Activated T-helper 17 cell treated with anti-CD3 and anti-CD28 coated beads, Interleukin-2, amount 50 U/mL, for 72 hours (primary cell): Measurements from ENCODE around the gene PHLDB2. TPM values are rescaled to one million over a fixed set of nuclear protein-coding genes. Genes with fewer than 3 reads are reported as not detected.

Experiments
- ATAC-seq: fragments of 150-1000 bp; cut with Tn5 transposase; replicated peaks from 2 replicates; pipeline ENCODE4 v1.10.0; 2021; ENCODE audit warnings: mild to moderate bottlenecking, moderate library complexity
- H3K27ac Mint-ChIP-seq: one replicate; pipeline ENCODE4 v1.8.0; 2022; ENCODE audit warnings: mixed read lengths
- H3K27me3 Mint-ChIP-seq: one replicate; pipeline ENCODE4 v1.8.0; 2022; ENCODE audit warnings: mixed read lengths
- H3K36me3 Mint-ChIP-seq: one replicate; pipeline ENCODE4 v1.8.0; 2022; ENCODE audit warnings: low read depth, mild to moderate bottlenecking, mixed read lengths
- H3K4me1 Mint-ChIP-seq: one replicate; pipeline ENCODE4 v1.8.0; 2022; ENCODE audit warnings: mixed read lengths
- H3K4me3 Mint-ChIP-seq: one replicate; pipeline ENCODE4 v1.8.0; 2022; ENCODE audit warnings: mild to moderate bottlenecking, mixed read lengths
- H3K9me3 Mint-ChIP-seq: one replicate; pipeline ENCODE4 v1.8.0; 2022; ENCODE audit warnings: mixed read lengths
- total RNA-seq, 2 donors: library from RNA; stranded (reverse); gene quantifications; one replicate each; pipeline ENCODE4 v1.2.3, GENCODE V29; 2022

PHLDB2 gene
- total RNA-seq, 2 donors from 2014 or later, result 2.9 TPM

GRCh38 chr3:111963424-111963823 lies 104.4 kb downstream of the PHLDB2 start:
- Mint-ChIP-seq H3K4me3 (no peak overlapping the region), H3K27me3 (no peaks in the 10 kb centered on the region), H3K36me3 (no peaks in the 10 kb centered on the region), H3K4me1 (peaks cover 22% of the 10 kb centered on the region), H3K9me3 (no peaks in the 10 kb centered on the region), H3K27ac (peak overlapping the region; percentile 41)
- peak; percentile 83 for ATAC-seq

- H3K36me3 Mint-ChIP-seq, result no peaks in the 10 kb centered on the region
- no peak overlapping the region for H3K4me3 Mint-ChIP-seq
- H3K27me3 Mint-ChIP-seq, result no peaks in the 10 kb centered on the region
- ATAC-seq, result peak; percentile 73
- H3K4me1 Mint-ChIP-seq, result peaks cover 22% of the 10 kb centered on the region
- H3K9me3 Mint-ChIP-seq, result no peaks in the 10 kb centered on the region
- H3K27ac Mint-ChIP-seq, result peak overlapping the region; percentile 49
Observed at GRCh38 chr3:111965484-111965883, 106.4 kb downstream of the PHLDB2 start.

- Mint-ChIP-seq H3K27me3 (no peaks in the 10 kb centered on the region), H3K4me3 (peak overlapping the region; percentile 23), H3K36me3 (no peaks in the 10 kb centered on the region), H3K27ac (peak overlapping the region; percentile 28), H3K9me3 (no peaks in the 10 kb centered on the region), H3K4me1 (peaks cover 22% of the 10 kb centered on the region)
- no peak for ATAC-seq
Observed at GRCh38 chr3:111967068-111967467, 108.0 kb downstream of the PHLDB2 start.

- peak overlapping the region; percentile 23 for H3K4me3 Mint-ChIP-seq
- peak overlapping the region; percentile 28 for H3K27ac Mint-ChIP-seq
- H3K4me1 Mint-ChIP-seq, result peaks cover 22% of the 10 kb centered on the region
- H3K36me3 Mint-ChIP-seq, result no peaks in the 10 kb centered on the region
- H3K9me3 Mint-ChIP-seq, result no peaks in the 10 kb centered on the region
- no peaks in the 10 kb centered on the region for H3K27me3 Mint-ChIP-seq
- ATAC-seq, result peak; percentile 67
Observed at GRCh38 chr3:111967651-111968274, 108.7 kb downstream of the PHLDB2 start.

GRCh38 chr3:111968319-111969054 lies 109.4 kb downstream of the PHLDB2 start:
- H3K9me3 Mint-ChIP-seq, result no peaks in the 10 kb centered on the region
- ATAC-seq, result no peak
- H3K4me1 Mint-ChIP-seq, result peaks cover 17% of the 10 kb centered on the region
- H3K36me3 Mint-ChIP-seq, result no peaks in the 10 kb centered on the region
- no peak overlapping the region for H3K27ac Mint-ChIP-seq
- no peaks in the 10 kb centered on the region for H3K27me3 Mint-ChIP-seq
- no peak overlapping the region for H3K4me3 Mint-ChIP-seq

GRCh38 chr3:111970376-111970775 lies 111.3 kb downstream of the PHLDB2 start:
- no peaks in the 10 kb centered on the region for H3K27me3 Mint-ChIP-seq
- no peak for ATAC-seq

GRCh38 chr3:111971533-111972130 lies 112.6 kb downstream of the PHLDB2 start:
- no peaks in the 10 kb centered on the region for H3K27me3 Mint-ChIP-seq
- ATAC-seq, result no peak
- H3K27ac Mint-ChIP-seq, result no peak overlapping the region
- H3K36me3 Mint-ChIP-seq, result no peaks in the 10 kb centered on the region
- peaks cover 5% of the 10 kb centered on the region for H3K4me1 Mint-ChIP-seq
- H3K4me3 Mint-ChIP-seq, result no peak overlapping the region
- no peaks in the 10 kb centered on the region for H3K9me3 Mint-ChIP-seq

More at GRCh38 chr3:111970376-111970775, 111.3 kb downstream of the PHLDB2 start:
- Mint-ChIP-seq H3K36me3 (no peaks in the 10 kb centered on the region), H3K4me3 (no peak overlapping the region), H3K4me1 (peaks cover 12% of the 10 kb centered on the region), H3K27ac (no peak overlapping the region), H3K9me3 (no peaks in the 10 kb centered on the region)

GRCh38 chr3:111972891-111973290 lies 113.8 kb downstream of the PHLDB2 start:
- no peaks in the 10 kb centered on the region for H3K27me3 Mint-ChIP-seq
- H3K36me3 Mint-ChIP-seq, result no peaks in the 10 kb centered on the region
- no peaks in the 10 kb centered on the region for H3K4me1 Mint-ChIP-seq
- H3K4me3 Mint-ChIP-seq, result no peak overlapping the region
- no peak overlapping the region for H3K27ac Mint-ChIP-seq
- ATAC-seq, result no peak
- no peaks in the 10 kb centered on the region for H3K9me3 Mint-ChIP-seq

GRCh38 chr3:111975131-111975530 lies 116.1 kb downstream of the PHLDB2 start:
- Mint-ChIP-seq H3K4me3 (no peak overlapping the region), H3K36me3 (peaks cover 14% of the 10 kb centered on the region)
- no peak for ATAC-seq

GRCh38 chr3:111976254-111976653 lies 117.2 kb downstream of the PHLDB2 start:
- Mint-ChIP-seq H3K4me1 (peaks cover 4% of the 10 kb centered on the region), H3K27ac (no peak overlapping the region), H3K9me3 (no peaks in the 10 kb centered on the region), H3K27me3 (no peaks in the 10 kb centered on the region), H3K36me3 (peaks cover 25% of the 10 kb centered on the region), H3K4me3 (no peak overlapping the region)
- no peak for ATAC-seq

More at GRCh38 chr3:111975131-111975530, 116.1 kb downstream of the PHLDB2 start:
- Mint-ChIP-seq H3K9me3 (no peaks in the 10 kb centered on the region), H3K27ac (no peak overlapping the region), H3K4me1 (peaks cover 4% of the 10 kb centered on the region), H3K27me3 (no peaks in the 10 kb centered on the region)

GRCh38 chr3:111978583-111979433 lies 119.7 kb downstream of the PHLDB2 start, which contains the start of gene ABHD10:
Gene ABHD10 (plus strand): TSS chr3:111979026. CDS start chr3:111979062, 36 bp downstream.
- Mint-ChIP-seq H3K27me3 (no peaks in the 10 kb centered on the region), H3K4me3 (peak within 1 kb of the TSS; percentile 82), H3K36me3 (peaks cover 51% of the 10 kb centered on the region)

GRCh38 chr3:111979434-111980038 lies 120.5 kb downstream of the PHLDB2 start:
- Mint-ChIP-seq H3K36me3 (peaks cover 57% of the 10 kb centered on the region), H3K4me3 (peak overlapping the region; percentile 82), H3K27ac (peak overlapping the region; percentile 94), H3K9me3 (no peaks in the 10 kb centered on the region), H3K4me1 (peaks cover 13% of the 10 kb centered on the region), H3K27me3 (no peaks in the 10 kb centered on the region)
- peak; percentile 23 for ATAC-seq

More at GRCh38 chr3:111978583-111979433, 119.7 kb downstream of the PHLDB2 start, which contains the start of gene ABHD10:
- peak within 1 kb of the TSS; percentile 94 for H3K27ac Mint-ChIP-seq
- H3K9me3 Mint-ChIP-seq, result no peaks in the 10 kb centered on the region
- peaks cover 8% of the 10 kb centered on the region for H3K4me1 Mint-ChIP-seq
- ATAC-seq, result peak; percentile 95

GRCh38 chr3:111980716-111981456 lies 121.8 kb downstream of the PHLDB2 start:
- no peak for ATAC-seq
- Mint-ChIP-seq H3K9me3 (no peaks in the 10 kb centered on the region), H3K4me1 (peaks cover 25% of the 10 kb centered on the region), H3K27ac (peak overlapping the region; percentile 94), H3K36me3 (peaks cover 70% of the 10 kb centered on the region), H3K27me3 (no peaks in the 10 kb centered on the region), H3K4me3 (peak overlapping the region; percentile 82)
